Liver (tissue), 9 donors: ENCODE results near the gene FAM53B. TPM values are rescaled to one million over a fixed set of nuclear protein-coding genes. Genes with fewer than 3 reads are reported as not detected.

Experiments used
- DNase-seq: peaks from one replicate; pipeline ENCODE4 v3.0.0-alpha.2; 2017; ENCODE audit warnings: low spot score
- H3K27ac ChIP-seq, 2 donors: one replicate each; pipeline ENCODE4 v1.7.0; 2013; ENCODE audit warnings: inconsistent platforms in 2 of 2, low read length in 2 of 2, control low read depth in 1 of 2, low read depth in 1 of 2, mild to moderate bottlenecking in 1 of 2
- H3K27me3 ChIP-seq, 4 donors: one replicate each; pipeline versions ENCODE4 v1.6.1 to v1.7.0; 2013; ENCODE audit warnings: low read length in 3 of 4, inconsistent platforms in 1 of 4, mild to moderate bottlenecking in 1 of 4, moderate library complexity in 1 of 4; ENCODE audit not compliant: control insufficient read depth in 4 of 4, insufficient read depth in 4 of 4
- H3K36me3 ChIP-seq, 4 donors: one replicate each; pipeline versions ENCODE4 v1.6.1 to v1.7.0; 2013; ENCODE audit warnings: low read length in 3 of 4, mild to moderate bottlenecking in 3 of 4, low read depth in 1 of 4, moderate library complexity in 1 of 4; ENCODE audit not compliant: control insufficient read depth in 4 of 4, insufficient read depth in 3 of 4
- H3K4me1 ChIP-seq, 4 donors: one replicate each; pipeline versions ENCODE4 v1.6.1 to v1.7.0; 2013; ENCODE audit warnings: low read length in 3 of 4, mild to moderate bottlenecking in 3 of 4, moderate library complexity in 1 of 4; ENCODE audit not compliant: control insufficient read depth in 4 of 4, insufficient read depth in 4 of 4
- H3K4me3 ChIP-seq, 3 donors: one replicate each; pipeline versions ENCODE4 v1.6.1 to v1.7.0; 2013; ENCODE audit warnings: low read length in 3 of 3, control low read depth in 1 of 3, low read depth in 1 of 3, mild to moderate bottlenecking in 1 of 3
- H3K9ac ChIP-seq, 2 donors: one replicate each; pipeline ENCODE4 v1.7.0; 2013; ENCODE audit warnings: low read length in 2 of 2, mild to moderate bottlenecking in 2 of 2, moderate library complexity in 2 of 2, control low read depth in 1 of 2, low read depth in 1 of 2
- H3K9me3 ChIP-seq, 4 donors: one replicate each; pipeline versions ENCODE4 v1.6.1 to v1.7.0; 2013; ENCODE audit warnings: low read length in 3 of 4; ENCODE audit not compliant: control insufficient read depth in 4 of 4
- ATF3 ChIP-seq: IDR thresholded peaks from 2 replicates; pipeline ENCODE4 v1.6.1; 2016; ENCODE audit warnings: antibody characterized with exemption
- CTCF ChIP-seq: fragments of 150-350 bp; IDR thresholded peaks from 2 replicates; pipeline ENCODE4 v1.5.1; 2017; ENCODE audit warnings: improper control_type of control experiment, low read depth, low read length; ENCODE audit not compliant: missing input control
- EGR1 ChIP-seq, 2 donors: IDR thresholded peaks; 2 replicates each; pipeline ENCODE4 v1.6.1; 2016 to 2018; ENCODE audit warnings: antibody characterized with exemption in 2 of 2, low read depth in 2 of 2
- FOXA1 ChIP-seq: IDR thresholded peaks from 2 replicates; pipeline ENCODE4 v1.6.1; 2016; ENCODE audit warnings: antibody characterized with exemption
- FOXA2 ChIP-seq: IDR thresholded peaks from 2 replicates; pipeline ENCODE4 v1.6.1; 2016; ENCODE audit warnings: antibody characterized with exemption
- GABPA ChIP-seq, 2 donors: IDR thresholded peaks in 1 of 2; conservative IDR thresholded peaks in 1 of 2; 2 replicates each; pipeline ENCODE4 v1.6.1; 2016; ENCODE audit warnings: antibody characterized with exemption in 2 of 2, mild to moderate bottlenecking in 1 of 2, moderate library complexity in 1 of 2
- HNF4A ChIP-seq, 2 donors: conservative IDR thresholded peaks; 2 replicates each; pipeline ENCODE4 v1.6.1; 2016; ENCODE audit warnings: antibody characterized with exemption in 2 of 2, mild to moderate bottlenecking in 2 of 2
- HNF4G ChIP-seq: IDR thresholded peaks from 2 replicates; pipeline ENCODE4 v1.6.1; 2016; ENCODE audit warnings: antibody characterized with exemption
- JUND ChIP-seq, 2 donors: IDR thresholded peaks; 2 replicates each; pipeline ENCODE4 v1.6.1; 2016; ENCODE audit warnings: antibody characterized with exemption in 2 of 2
- MAX ChIP-seq: IDR thresholded peaks from 2 replicates; pipeline ENCODE4 v1.6.1; 2016; ENCODE audit warnings: antibody characterized with exemption
- NR2F2 ChIP-seq: IDR thresholded peaks from 2 replicates; pipeline ENCODE4 v1.6.1; 2016; ENCODE audit warnings: antibody characterized with exemption
- RAD21 ChIP-seq, 2 donors: IDR thresholded peaks; 2 replicates each; pipeline ENCODE4 v1.6.1; 2016; ENCODE audit warnings: antibody characterized with exemption in 2 of 2, mild to moderate bottlenecking in 2 of 2
- RXRA ChIP-seq, 2 donors: IDR thresholded peaks; 2 replicates each; pipeline ENCODE4 v1.6.1; 2017 to 2018; ENCODE audit warnings: antibody characterized with exemption in 2 of 2, mild to moderate bottlenecking in 1 of 2
- SP1 ChIP-seq: IDR thresholded peaks from 2 replicates; pipeline ENCODE4 v1.6.1; 2018; ENCODE audit warnings: antibody characterized with exemption, mild to moderate bottlenecking
- TAF1 ChIP-seq: conservative IDR thresholded peaks from 2 replicates; pipeline ENCODE4 v1.6.1; 2016; ENCODE audit warnings: antibody characterized with exemption, mild to moderate bottlenecking
- YY1 ChIP-seq: IDR thresholded peaks from 2 replicates; pipeline ENCODE4 v1.6.1; 2016; ENCODE audit warnings: antibody characterized with exemption, mild to moderate bottlenecking
- WGBS: extraction: QIAGEN DNeasy Blood & Tissue Kit; methylation state at CpG from one replicate; pipeline ENCODE4 v1.1.7; 2013; 5-methylcytosine and 5-hydroxymethylcytosine counted together
- polyA plus RNA-seq, 2 donors: library from polyadenylated mRNA; stranded (reverse) in 1 of 2; unstranded in 1 of 2; fragments of 200-250 nt in 1 of 2; fragments of >200 nt in 1 of 2; fragmentation: Nextera tagmentation in 1 of 2; extraction: Ambion mirVana in 1 of 2; gene quantifications; one replicate each; pipeline versions ENCODE4 v1.2.1 to v1.2.3, GENCODE V29; 2013 to 2015
- total RNA-seq, 2 donors: library from RNA; depleted of rRNA; stranded (reverse); fragments of >200 nt; gene quantifications; one replicate each; pipeline ENCODE4 v1.2.3, GENCODE V29; 2014
- TF ChIP-seq, protein P1 (sequence below): IDR thresholded peaks from 2 replicates; pipeline ENCODE4 v1.6.1; 2016; ENCODE audit warnings: antibody characterized with exemption, mild to moderate bottlenecking
- TF ChIP-seq, protein P2 (sequence below): IDR thresholded peaks from 2 replicates; pipeline ENCODE4 v1.6.1; 2016; ENCODE audit warnings: antibody characterized with exemption
- donor health status: healthy.
- donor health status: healthy.
- donor health status: healthy.
- donor health status: healthy.
- donor health status: healthy.

Gene FAM53B
- total and polyA plus RNA-seq, 4 donors, result 1.1 to 24.0 (median 6.3) TPM

- no peak overlapping the region for H3K27ac ChIP-seq
- H3K4me1 ChIP-seq, result no peaks in the 10 kb centered on the region
- WGBS, result 97% methylated on average over 34 of the region's 34 CpGs
- DNase-seq, result no peak
- no peak overlapping the region for H3K4me3 ChIP-seq
- TF ChIP-seq, protein P1, sequence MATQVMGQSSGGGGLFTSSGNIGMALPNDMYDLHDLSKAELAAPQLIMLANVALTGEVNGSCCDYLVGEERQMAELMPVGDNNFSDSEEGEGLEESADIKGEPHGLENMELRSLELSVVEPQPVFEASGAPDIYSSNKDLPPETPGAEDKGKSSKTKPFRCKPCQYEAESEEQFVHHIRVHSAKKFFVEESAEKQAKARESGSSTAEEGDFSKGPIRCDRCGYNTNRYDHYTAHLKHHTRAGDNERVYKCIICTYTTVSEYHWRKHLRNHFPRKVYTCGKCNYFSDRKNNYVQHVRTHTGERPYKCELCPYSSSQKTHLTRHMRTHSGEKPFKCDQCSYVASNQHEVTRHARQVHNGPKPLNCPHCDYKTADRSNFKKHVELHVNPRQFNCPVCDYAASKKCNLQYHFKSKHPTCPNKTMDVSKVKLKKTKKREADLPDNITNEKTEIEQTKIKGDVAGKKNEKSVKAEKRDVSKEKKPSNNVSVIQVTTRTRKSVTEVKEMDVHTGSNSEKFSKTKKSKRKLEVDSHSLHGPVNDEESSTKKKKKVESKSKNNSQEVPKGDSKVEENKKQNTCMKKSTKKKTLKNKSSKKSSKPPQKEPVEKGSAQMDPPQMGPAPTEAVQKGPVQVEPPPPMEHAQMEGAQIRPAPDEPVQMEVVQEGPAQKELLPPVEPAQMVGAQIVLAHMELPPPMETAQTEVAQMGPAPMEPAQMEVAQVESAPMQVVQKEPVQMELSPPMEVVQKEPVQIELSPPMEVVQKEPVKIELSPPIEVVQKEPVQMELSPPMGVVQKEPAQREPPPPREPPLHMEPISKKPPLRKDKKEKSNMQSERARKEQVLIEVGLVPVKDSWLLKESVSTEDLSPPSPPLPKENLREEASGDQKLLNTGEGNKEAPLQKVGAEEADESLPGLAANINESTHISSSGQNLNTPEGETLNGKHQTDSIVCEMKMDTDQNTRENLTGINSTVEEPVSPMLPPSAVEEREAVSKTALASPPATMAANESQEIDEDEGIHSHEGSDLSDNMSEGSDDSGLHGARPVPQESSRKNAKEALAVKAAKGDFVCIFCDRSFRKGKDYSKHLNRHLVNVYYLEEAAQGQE, result no peak
- no peak for TF ChIP-seq ATF3
- TF ChIP-seq CTCF, result no peak
- TF ChIP-seq MAX, result no peak
- TF ChIP-seq HNF4G, result no peak
- no peak for TF ChIP-seq HNF4A (conservative IDR thresholded peaks at IDR 0.05)
- TF ChIP-seq EGR1 (IDR thresholded peaks at IDR 0.05; ENCODE audit: low read depth in 2 of 2), result no peak
- TF ChIP-seq GABPA (IDR thresholded peaks at IDR 0.05 in 1 of 2, conservative IDR thresholded peaks at IDR 0.05 in 1 of 2), result no peak
- TF ChIP-seq RAD21 (IDR thresholded peaks at IDR 0.05), result no peak
- no peak for TF ChIP-seq RXRA (IDR thresholded peaks at IDR 0.05)
- TF ChIP-seq YY1, result no peak
- no peak for TF ChIP-seq NR2F2
- TF ChIP-seq SP1, result no peak
- TF ChIP-seq FOXA1, result no peak
- TF ChIP-seq, protein P2, sequence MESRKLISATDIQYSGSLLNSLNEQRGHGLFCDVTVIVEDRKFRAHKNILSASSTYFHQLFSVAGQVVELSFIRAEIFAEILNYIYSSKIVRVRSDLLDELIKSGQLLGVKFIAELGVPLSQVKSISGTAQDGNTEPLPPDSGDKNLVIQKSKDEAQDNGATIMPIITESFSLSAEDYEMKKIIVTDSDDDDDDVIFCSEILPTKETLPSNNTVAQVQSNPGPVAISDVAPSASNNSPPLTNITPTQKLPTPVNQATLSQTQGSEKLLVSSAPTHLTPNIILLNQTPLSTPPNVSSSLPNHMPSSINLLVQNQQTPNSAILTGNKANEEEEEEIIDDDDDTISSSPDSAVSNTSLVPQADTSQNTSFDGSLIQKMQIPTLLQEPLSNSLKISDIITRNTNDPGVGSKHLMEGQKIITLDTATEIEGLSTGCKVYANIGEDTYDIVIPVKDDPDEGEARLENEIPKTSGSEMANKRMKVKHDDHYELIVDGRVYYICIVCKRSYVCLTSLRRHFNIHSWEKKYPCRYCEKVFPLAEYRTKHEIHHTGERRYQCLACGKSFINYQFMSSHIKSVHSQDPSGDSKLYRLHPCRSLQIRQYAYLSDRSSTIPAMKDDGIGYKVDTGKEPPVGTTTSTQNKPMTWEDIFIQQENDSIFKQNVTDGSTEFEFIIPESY, result no peak
- no peak for TF ChIP-seq TAF1
- no peak for TF ChIP-seq FOXA2
- no peak for TF ChIP-seq JUND (IDR thresholded peaks at IDR 0.05)
- no peaks in the 10 kb centered on the region for H3K9me3 ChIP-seq
- H3K9ac ChIP-seq, result no peak overlapping the region
- no peaks in the 10 kb centered on the region for H3K27me3 ChIP-seq
- peaks cover 0 to 4% (median 2%) of the 10 kb centered on the region in 4 donors for H3K36me3 ChIP-seq
Measured at GRCh38 chr10:124615259-124615658, 128.9 kb downstream of the FAM53B start.
